Heart left ventricle (tissue), 16 donors: ENCODE results near the gene SCN1A. TPM values are rescaled to one million over a fixed set of nuclear protein-coding genes. Genes with fewer than 3 reads are reported as not detected.

ENCODE experiments used
- ATAC-seq, 4 donors: fragments of 200-7000 bp; cut with Tn5 transposase; one replicate each; pipeline ENCODE4 v1.9.1; 2020 to 2022; ENCODE audit warnings: moderate library complexity in 4 of 4, mild to moderate bottlenecking in 3 of 4, moderate number of reproducible peaks in 1 of 4
- DNase-seq, 5 donors: peaks; one replicate each; pipeline ENCODE4 v3.0.0-alpha.2; 2020
- H3K27ac ChIP-seq, 12 donors: fragments of 200-600 bp; sonication (generic) in 4 of 12; one replicate each; pipeline versions ENCODE4 v1.5.0 to v1.8.0; 2016 to 2022; ENCODE audit warnings: mild to moderate bottlenecking in 2 of 12
- H3K27me3 ChIP-seq, 9 donors: fragments of 200-600 bp; sonication (generic) in 2 of 9; one replicate each; pipeline versions ENCODE4 v1.5.1 to v1.8.0; 2016 to 2022; ENCODE audit warnings: mild to moderate bottlenecking in 3 of 9
- H3K36me3 ChIP-seq, 9 donors: fragments of 200-600 bp; sonication (generic) in 2 of 9; one replicate each; pipeline versions ENCODE4 v1.5.0 to v1.8.0; 2018 to 2022; ENCODE audit warnings: mild to moderate bottlenecking in 2 of 9
- H3K4me1 ChIP-seq, 12 donors: fragments of 200-600 bp; sonication (generic) in 4 of 12; one replicate each; pipeline versions ENCODE4 v1.5.0 to v1.8.0; 2016 to 2022; ENCODE audit warnings: mild to moderate bottlenecking in 3 of 12
- H3K4me3 ChIP-seq, 12 donors: fragments of 200-600 bp; sonication (generic) in 4 of 12; one replicate each; pipeline versions ENCODE4 v1.5.0 to v1.8.0; 2017 to 2022; ENCODE audit warnings: mild to moderate bottlenecking in 9 of 12, moderate library complexity in 4 of 12
- H3K9me3 ChIP-seq, 12 donors: fragments of 200-600 bp; sonication (generic) in 4 of 12; one replicate each; pipeline versions ENCODE4 v1.5.0 to v1.8.0; 2016 to 2022; ENCODE audit warnings: mild to moderate bottlenecking in 1 of 12
- POLR2A ChIP-seq, 2 donors: fragments of 450-650 bp; IDR thresholded peaks; one replicate each; pipeline ENCODE4 v1.6.1; 2017; ENCODE audit warnings: antibody characterized with exemption in 2 of 2, mild to moderate bottlenecking in 2 of 2, moderate library complexity in 2 of 2
- whole genome bisulfite sequencing, 4 donors: extraction: QIAGEN DNeasy Blood & Tissue Kit in 2 of 4; methylation state at CpG; one replicate each; pipeline versions ENCODE4 v1.1.5 to v1.1.7; 2013 to 2018; 5-methylcytosine and 5-hydroxymethylcytosine counted together
- intact Hi-C, 10 donors: fragments of 100-400 bp; cut with DNase I; formaldehyde crosslinking; loops; one replicate each; pipeline versions ENCODE4 v1.11.1 to v1.14.2; 2022
- polyA plus RNA-seq, 2 donors: library from polyadenylated mRNA; stranded (reverse); fragments of 200-250 nt; gene quantifications; one replicate each; pipeline ENCODE4 v1.2.3, GENCODE V29; 2013
- total RNA-seq, 9 donors: library from RNA; depleted of rRNA in 2 of 9; stranded (reverse); fragments of >200 nt in 2 of 9; fragmentation: NEBNext Ultra II Directional in 3 of 9; extraction: Animal tissue kit (Norgen Biotek cat#: 25700) in 3 of 9; gene quantifications; one replicate each; pipeline versions ENCODE4 v1.1.0 to v1.2.4, GENCODE V29; 2016 to 2023
- TF ChIP-seq, protein P1 (sequence below), 12 donors: fragments of 200-600 bp; sonication (generic) in 4 of 12; IDR thresholded peaks; one replicate each; pipeline versions ENCODE4 v1.5.0 to v1.8.0; 2018 to 2022; ENCODE audit warnings: antibody characterized with exemption in 12 of 12, mild to moderate bottlenecking in 5 of 12
- donor health status: ischemic (EF 13 %, LVEDD 7.1; RV severe dilation, severe dysfunction).
- donor health status: healthy with polysubstance abuse.
- donor health status: DM: no; HTN: yes; CAD: no.
- donor health status: DM: no; HTN: no; CAD: no.
- donor health status: ischemic (EF 25% LVEDD 6.9; RV normal size, moderate dysfunction).
- donor health status: ischemic (EF 25% LVEDD 5.7; RV mildly dilated, moderate dysfunction).
- donor health status: healthy.
- donor health status: DM: yes; HTN: yes; CAD: no.
- donor health status: ischemic (EF 35%, LVEDD 5.7; RV mildly dilated, moderate dysfunction).
- donor health status: nonischemic (EF 11% LVEDD 7.7; RV severe dilation, severe dysfunction).
- donor health status: DM: yes; HTN: yes; CAD: no.
- donor health status: PGD.
- donor health status: ischemic (EF 29% LVEDD 5.4; RV normal size, mild dysfunction).
- donor health status: nonischemic (EF 23%, LVEDD 6.1; RV moderate dilation, normal function).

SCN1A gene
- total and polyA plus RNA-seq, 11 donors: 0.05 to 1.3 (median 0.32) TPM; not detected in 3

- no peaks in the 10 kb centered on the region for H3K36me3 ChIP-seq
- ATAC-seq (no peak), DNase-seq (no peak)
- peaks cover 0 to 3% (median 0%) of the 10 kb centered on the region in 12 donors for H3K4me1 ChIP-seq
- no peaks in the 10 kb centered on the region for H3K9me3 ChIP-seq
- no peak overlapping the region for H3K4me3 ChIP-seq
- TF ChIP-seq POLR2A (IDR thresholded peaks at IDR 0.05): no peak
- TF ChIP-seq, protein P1, sequence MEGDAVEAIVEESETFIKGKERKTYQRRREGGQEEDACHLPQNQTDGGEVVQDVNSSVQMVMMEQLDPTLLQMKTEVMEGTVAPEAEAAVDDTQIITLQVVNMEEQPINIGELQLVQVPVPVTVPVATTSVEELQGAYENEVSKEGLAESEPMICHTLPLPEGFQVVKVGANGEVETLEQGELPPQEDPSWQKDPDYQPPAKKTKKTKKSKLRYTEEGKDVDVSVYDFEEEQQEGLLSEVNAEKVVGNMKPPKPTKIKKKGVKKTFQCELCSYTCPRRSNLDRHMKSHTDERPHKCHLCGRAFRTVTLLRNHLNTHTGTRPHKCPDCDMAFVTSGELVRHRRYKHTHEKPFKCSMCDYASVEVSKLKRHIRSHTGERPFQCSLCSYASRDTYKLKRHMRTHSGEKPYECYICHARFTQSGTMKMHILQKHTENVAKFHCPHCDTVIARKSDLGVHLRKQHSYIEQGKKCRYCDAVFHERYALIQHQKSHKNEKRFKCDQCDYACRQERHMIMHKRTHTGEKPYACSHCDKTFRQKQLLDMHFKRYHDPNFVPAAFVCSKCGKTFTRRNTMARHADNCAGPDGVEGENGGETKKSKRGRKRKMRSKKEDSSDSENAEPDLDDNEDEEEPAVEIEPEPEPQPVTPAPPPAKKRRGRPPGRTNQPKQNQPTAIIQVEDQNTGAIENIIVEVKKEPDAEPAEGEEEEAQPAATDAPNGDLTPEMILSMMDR (IDR thresholded peaks at IDR 0.05): peak in 1 of 12 donors; percentile 1
- H3K27ac ChIP-seq: no peak overlapping the region
- intact Hi-C loops: loop anchor here (2.0 to 10.0 kb wide), 6 partner anchors 71 to 1133 kb away; partner anchors contain the start of gene TTC21B (in 5 of the 10)
- peaks cover 0 to 28% (median 0%) of the 10 kb centered on the region in 9 donors for H3K27me3 ChIP-seq
Measured at GRCh38 chr2:166128156-166128505, 311 bp upstream of the SCN1A start.

DNA sequence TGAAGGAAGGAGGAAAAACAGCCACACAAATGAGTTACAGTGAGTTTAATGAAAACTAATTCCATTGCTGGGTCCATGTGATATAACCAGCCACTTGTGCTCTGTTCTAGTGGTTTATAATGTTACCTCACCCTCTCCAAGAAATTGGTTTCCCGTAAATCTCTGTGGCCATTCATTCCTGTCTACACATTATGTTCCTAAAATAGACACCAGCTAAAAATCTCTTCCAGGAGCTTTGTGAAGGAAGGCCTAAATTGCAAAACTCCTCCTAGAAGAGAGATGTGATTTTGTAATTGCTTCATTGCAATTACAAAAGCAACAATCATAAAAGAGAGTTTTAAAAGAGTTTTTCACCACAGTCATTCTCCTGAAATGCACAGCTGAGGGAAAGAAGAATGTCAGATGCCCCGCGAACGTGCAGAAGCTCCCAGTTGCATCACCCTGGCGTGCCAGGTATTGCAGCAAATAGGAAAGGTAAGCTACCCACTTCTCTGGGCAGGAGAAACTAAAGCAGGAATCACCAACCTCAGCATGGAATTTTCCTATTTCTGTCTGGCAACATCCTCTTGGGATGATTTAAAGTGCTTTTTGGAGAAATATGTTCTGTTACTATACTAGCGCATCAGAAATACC is 1.7 kb downstream of the SCN1A start:
- no peak overlapping the region for H3K27ac ChIP-seq
- TF ChIP-seq, protein P1 (IDR thresholded peaks at IDR 0.05): no peak
- TF ChIP-seq POLR2A (IDR thresholded peaks at IDR 0.05): no peak
- DNase-seq: no peak
- no peaks in the 10 kb centered on the region for H3K36me3 ChIP-seq
- H3K9me3 ChIP-seq: no peaks in the 10 kb centered on the region
- H3K27me3 ChIP-seq: peaks cover 0 to 12% (median 0%) of the 10 kb centered on the region in 9 donors
- 80 to 86% (median 84%) methylated on average over 6 of the region's 6 CpGs for WGBS, 4 donors
- ATAC-seq: no peak
- H3K4me3 ChIP-seq: no peak overlapping the region
- peaks cover 0 to 3% (median 0%) of the 10 kb centered on the region in 12 donors for H3K4me1 ChIP-seq
- intact Hi-C loops: loop anchor here (2.0 to 10.0 kb wide), 7 partner anchors 69 to 1131 kb away; partner anchors contain the start of gene TTC21B (in 5 of the 10)

DNA sequence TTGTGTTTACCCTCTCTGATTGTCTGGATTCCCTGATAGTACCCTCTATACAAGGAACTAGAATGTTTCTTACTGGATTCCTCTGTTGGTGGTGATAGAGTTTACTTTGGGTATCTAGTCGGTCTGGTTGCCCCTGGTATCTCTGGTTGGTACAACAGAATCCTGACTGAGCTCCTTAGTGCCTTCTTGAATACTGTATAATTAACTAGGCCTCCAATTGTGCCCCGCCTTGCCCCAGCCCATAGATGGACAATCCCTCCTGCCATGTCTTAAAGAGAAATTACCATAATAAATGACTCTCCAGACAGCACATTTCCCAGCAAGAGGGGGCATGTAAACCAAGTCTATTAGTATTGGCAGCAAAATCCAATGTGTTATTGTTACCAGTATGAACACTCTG is 2.3 kb downstream of the SCN1A start:
- H3K36me3 ChIP-seq: no peaks in the 10 kb centered on the region
- no peak for TF ChIP-seq POLR2A (IDR thresholded peaks at IDR 0.05)
- TF ChIP-seq, protein P1 (IDR thresholded peaks at IDR 0.05): no peak

DNA sequence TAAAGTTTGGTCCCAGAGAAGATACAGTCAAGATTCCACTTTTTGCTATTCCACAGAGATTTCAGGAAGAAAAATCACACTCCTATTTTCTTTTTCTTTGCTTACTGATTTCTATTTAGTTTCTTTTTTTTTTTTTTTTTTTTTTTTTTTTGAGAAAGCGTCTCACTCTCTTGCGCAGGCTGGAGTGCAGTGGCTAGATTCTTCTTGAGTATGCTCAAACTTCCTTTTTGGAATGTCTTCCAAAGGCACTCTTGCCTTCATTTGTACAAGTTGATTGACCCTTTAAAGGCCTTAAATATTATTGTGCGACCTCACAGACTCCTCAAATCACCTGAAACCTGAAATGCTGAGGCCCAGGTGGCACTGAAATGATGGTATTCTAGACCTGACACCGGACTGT is 9.6 kb downstream of the SCN1A start:
- no peaks in the 10 kb centered on the region for H3K9me3 ChIP-seq
- TF ChIP-seq, protein P1 (IDR thresholded peaks at IDR 0.05): no peak
- TF ChIP-seq POLR2A (IDR thresholded peaks at IDR 0.05): no peak
- DNase-seq (no peak), ATAC-seq (no peak)
- H3K36me3 ChIP-seq: no peaks in the 10 kb centered on the region
- no peaks in the 10 kb centered on the region for H3K27me3 ChIP-seq
- no peaks in the 10 kb centered on the region for H3K4me1 ChIP-seq
- H3K27ac ChIP-seq: no peak overlapping the region
- intact Hi-C loops: no loop called here
- no peak overlapping the region for H3K4me3 ChIP-seq
- 68 to 78% (median 76%) methylated on average over 4 of the region's 4 CpGs for WGBS, 4 donors

More for the DNA sequence above, 2.3 kb downstream of the SCN1A start:
- Histone ChIP-seq H3K27ac (no peak overlapping the region), H3K27me3 (peaks cover 0 to 12% (median 0%) of the 10 kb centered on the region in 9 donors), H3K4me1 (peaks cover 0 to 3% (median 0%) of the 10 kb centered on the region in 12 donors), H3K4me3 (no peak overlapping the region), H3K9me3 (no peaks in the 10 kb centered on the region)
- 82 to 93% (median 84%) methylated on average over 2 of the region's 2 CpGs for WGBS, 4 donors
- no peak for ATAC-seq
- intact Hi-C loops: loop anchor here in 9 of 10 donors (5.0 to 10.0 kb wide), 5 partner anchors 68 to 1131 kb away; partner anchors contain the start of gene TTC21B (in 5 of the 9)
- no peak for DNase-seq
